ENCODE results near the gene EVC2. TPM values are rescaled to one million over a fixed set of nuclear protein-coding genes. Genes with fewer than 3 reads are reported as not detected.
A peak's percentile ranks its signal among the peaks of the same experiment; 100 is the strongest.

The EVC2 gene
- total and polyA plus RNA-seq, 9 of the 15 experiments (the other 6 are each of a cell fraction or from before 2014, with no cell fraction given), result 0.03 to 0.55 (median 0.38) TPM; not detected in 1

DNA sequence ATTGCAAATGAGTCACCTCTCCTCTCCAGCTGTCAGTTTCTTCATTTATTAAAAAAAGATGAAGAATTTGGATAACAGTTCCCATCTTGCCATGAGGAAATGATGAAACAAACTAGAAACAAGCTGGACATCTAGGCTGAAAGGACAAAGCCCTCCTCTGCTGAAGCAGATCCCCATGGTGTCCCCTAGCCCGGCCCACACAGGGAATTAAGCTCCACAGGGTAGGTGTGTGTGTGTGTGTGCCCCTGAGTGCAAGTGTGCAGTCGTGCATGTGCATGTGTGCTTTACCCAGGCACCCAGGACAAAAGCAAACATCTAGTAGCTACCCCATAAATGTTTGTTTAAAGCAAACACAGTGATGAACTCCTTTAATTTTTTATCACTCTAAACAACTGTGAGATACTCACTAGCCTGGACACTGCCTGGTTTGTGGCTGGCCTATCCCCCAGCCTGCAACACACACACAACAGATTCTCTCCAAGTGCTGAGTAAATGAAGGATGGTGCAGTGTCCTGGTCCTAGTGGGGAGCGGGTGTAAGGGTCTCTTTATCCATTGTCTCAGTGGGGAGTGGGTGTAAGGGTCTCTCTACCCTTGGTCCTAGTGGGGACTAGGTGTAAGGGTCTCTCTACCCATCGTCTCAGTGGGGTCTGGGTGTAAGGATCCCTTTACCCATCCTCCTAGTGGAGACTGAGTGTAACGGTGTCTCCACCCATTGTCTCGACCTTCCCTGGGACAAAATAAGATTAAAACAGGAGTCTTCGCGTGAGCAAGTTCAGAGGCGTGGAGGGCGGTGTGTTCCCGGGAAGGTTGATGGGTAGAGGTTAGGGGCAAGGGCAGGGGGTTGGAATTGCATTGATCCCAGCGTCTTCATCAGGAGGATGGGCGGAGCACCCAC, 2.0 kb upstream of the EVC2 start (continued):
- TF ChIP-seq GTF3C2 (IDR thresholded peaks at IDR 0.05; ENCODE audit: borderline replicate concordance, extremely low read depth, insufficient read length), result no peak
- peak; percentile 58; the same call in 1 of the 2 replicates for TF ChIP-seq POLR2H (tag; IDR thresholded peaks at IDR 0.05; ENCODE audit: low read depth)
- TF ChIP-seq ZNF124 (CRISPR knock-in tag; IDR thresholded peaks at IDR 0.05), result no peak
- TF ChIP-seq, protein P1, sequence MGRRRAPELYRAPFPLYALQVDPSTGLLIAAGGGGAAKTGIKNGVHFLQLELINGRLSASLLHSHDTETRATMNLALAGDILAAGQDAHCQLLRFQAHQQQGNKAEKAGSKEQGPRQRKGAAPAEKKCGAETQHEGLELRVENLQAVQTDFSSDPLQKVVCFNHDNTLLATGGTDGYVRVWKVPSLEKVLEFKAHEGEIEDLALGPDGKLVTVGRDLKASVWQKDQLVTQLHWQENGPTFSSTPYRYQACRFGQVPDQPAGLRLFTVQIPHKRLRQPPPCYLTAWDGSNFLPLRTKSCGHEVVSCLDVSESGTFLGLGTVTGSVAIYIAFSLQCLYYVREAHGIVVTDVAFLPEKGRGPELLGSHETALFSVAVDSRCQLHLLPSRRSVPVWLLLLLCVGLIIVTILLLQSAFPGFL (CRISPR knock-in tag; IDR thresholded peaks at IDR 0.05), result no peak
- no peak for TF ChIP-seq ZNF589 (CRISPR knock-in tag; IDR thresholded peaks at IDR 0.05; ENCODE audit: low read depth)
- TF ChIP-seq ZBTB9 (CRISPR knock-in tag; IDR thresholded peaks at IDR 0.05), result 0 out of 2 replicates have a peak, but pooled peaks have one; percentile 39
- no peak for TF ChIP-seq CEBPG (CRISPR knock-in tag; IDR thresholded peaks at IDR 0.05)
- TF ChIP-seq CEBPG (tag; conservative IDR thresholded peaks at IDR 0.05 in 1 of 2, IDR thresholded peaks at IDR 0.05 in 1 of 2), result peak in 1 of 2 experiments; percentile 68; a peak in 2 of 4 replicates
- TF ChIP-seq SUPT5H (IDR thresholded peaks at IDR 0.05), result no peak
- no peak for TF ChIP-seq FOXP4 (CRISPR knock-in tag; IDR thresholded peaks at IDR 0.05; ENCODE audit: borderline replicate concordance)
- no peak for TF ChIP-seq FOXJ3 (CRISPR knock-in tag; IDR thresholded peaks at IDR 0.05)
- no peak for TF ChIP-seq ARID3B (CRISPR knock-in tag; IDR thresholded peaks at IDR 0.05; ENCODE audit: borderline replicate concordance)
- TF ChIP-seq, protein P2, sequence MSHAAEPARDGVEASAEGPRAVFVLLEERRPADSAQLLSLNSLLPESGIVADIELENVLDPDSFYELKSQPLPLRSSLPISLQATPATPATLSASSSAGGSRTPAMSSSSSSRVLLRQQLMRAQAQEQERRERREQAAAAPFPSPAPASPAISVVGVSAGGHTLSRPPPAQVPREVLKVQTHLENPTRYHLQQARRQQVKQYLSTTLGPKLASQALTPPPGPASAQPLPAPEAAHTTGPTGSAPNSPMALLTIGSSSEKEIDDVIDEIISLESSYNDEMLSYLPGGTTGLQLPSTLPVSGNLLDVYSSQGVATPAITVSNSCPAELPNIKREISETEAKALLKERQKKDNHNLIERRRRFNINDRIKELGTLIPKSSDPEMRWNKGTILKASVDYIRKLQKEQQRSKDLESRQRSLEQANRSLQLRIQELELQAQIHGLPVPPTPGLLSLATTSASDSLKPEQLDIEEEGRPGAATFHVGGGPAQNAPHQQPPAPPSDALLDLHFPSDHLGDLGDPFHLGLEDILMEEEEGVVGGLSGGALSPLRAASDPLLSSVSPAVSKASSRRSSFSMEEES (CRISPR knock-in tag; IDR thresholded peaks at IDR 0.05), result no peak
